Esophagus squamous epithelium (tissue), 5 donors: ENCODE data around the gene TERT. TPM values are rescaled to one million over a fixed set of nuclear protein-coding genes. Genes with fewer than 3 reads are reported as not detected.

Experiments used
- DNase-seq: peaks from one replicate; lab custom pipeline; 2025; lab: John Stamatoyannopoulos, UW
- H3K27ac ChIP-seq, 4 donors: fragments of 200-600 bp; sonication (generic); one replicate each; pipeline ENCODE4 v1.5.1; 2016 to 2019; ENCODE audit warnings: mild to moderate bottlenecking in 1 of 4
- H3K27me3 ChIP-seq, 4 donors: fragments of 200-600 bp; sonication (generic); 1 replicate in 3 of 4; 2 replicates in 1 of 4; pipeline versions ENCODE4 v1.5.1 to v1.6.0; 2017 to 2021; ENCODE audit warnings: antibody characterized with exemption in 1 of 4
- H3K36me3 ChIP-seq, 3 donors: fragments of 200-600 bp; sonication (generic); one replicate each; pipeline ENCODE4 v1.5.1; 2016 to 2019
- H3K4me1 ChIP-seq, 3 donors: fragments of 200-600 bp; sonication (generic); one replicate each; pipeline ENCODE4 v1.5.1; 2017 to 2019
- H3K4me3 ChIP-seq, 4 donors: fragments of 200-600 bp; sonication (generic); 1 replicate in 3 of 4; 2 replicates in 1 of 4; pipeline ENCODE4 v1.5.1; 2016 to 2019; ENCODE audit warnings: mild to moderate bottlenecking in 2 of 4, moderate library complexity in 1 of 4
- H3K9me3 ChIP-seq, 3 donors: fragments of 200-600 bp; sonication (generic); one replicate each; pipeline ENCODE4 v1.5.1; 2016 to 2019
- CTCF ChIP-seq, 6 experiments: fragments of 450-650 bp in 4 of 6; fragments of 200-600 bp in 2 of 6; sonication (generic) in 2 of 6; IDR thresholded peaks; one replicate each; pipeline ENCODE4 v1.5.1; 2016 to 2019; ENCODE audit warnings: antibody characterized with exemption in 6 of 6, mild to moderate bottlenecking in 4 of 6, moderate library complexity in 4 of 6
- POLR2A ChIP-seq, 4 donors: fragments of 450-650 bp; IDR thresholded peaks; one replicate each; pipeline ENCODE4 v1.6.1; 2017; ENCODE audit warnings: antibody characterized with exemption in 4 of 4, mild to moderate bottlenecking in 4 of 4, moderate library complexity in 3 of 4
- WGBS, 2 donors: methylation state at CpG; one replicate each; pipeline ENCODE4 v1.1.5; 2018; 5-methylcytosine and 5-hydroxymethylcytosine counted together
- intact Hi-C: fragments of 100-400 bp; cut with DNase I; formaldehyde crosslinking; loops from one replicate; pipeline ENCODE4 v1.15.0; 2022
- total RNA-seq, 4 donors: library from RNA; depleted of rRNA; stranded (reverse); fragments of >200 nt; gene quantifications; one replicate each; pipeline ENCODE4 v1.1.0, GENCODE V29; 2016
- donor health status: DM: yes; HTN: yes; CAD: no.

TERT gene
- total RNA-seq, 4 donors from 2014 or later = 0.19 to 9.5 (median 0.31) TPM; not detected in 1

- Histone ChIP-seq H3K4me1 (peaks cover 0 to 22% (median 14%) of the 10 kb centered on the region in 3 donors), H3K27ac (peak overlapping the region in 1 of 4 donors; percentile 34), H3K4me3 (no peak overlapping the region), H3K27me3 (peaks cover 0 to 5% (median 0%) of the 10 kb centered on the region in 4 donors), H3K9me3 (no peaks in the 10 kb centered on the region), H3K36me3 (peaks cover 41 to 79% (median 43%) of the 10 kb centered on the region in 3 donors)
- DNase-seq = no peak
- intact Hi-C loops = no loop called here
- TF ChIP-seq POLR2A (IDR thresholded peaks at IDR 0.05) (no peak), CTCF (IDR thresholded peaks at IDR 0.05) (peak in 2 of 6 experiments; percentile 7 to 8)
- 69 to 89% methylated on average over 9 to 12 of the region's 21 CpGs for WGBS, 2 donors
Observed at GRCh38 chr5:1319436-1320256, 24.8 kb upstream of the TERT start.

- H3K9me3 ChIP-seq = no peaks in the 10 kb centered on the region
- intact Hi-C loops = no loop called here
- no peak for DNase-seq
- peaks cover 0 to 31% (median 14%) of the 10 kb centered on the region in 3 donors for H3K4me1 ChIP-seq
- 96% methylated on average over 7 to 10 of the region's 29 CpGs for WGBS, 2 donors
- peaks cover 0 to 12% (median 0%) of the 10 kb centered on the region in 4 donors for H3K27me3 ChIP-seq
- no peak overlapping the region for H3K27ac ChIP-seq
- no peak overlapping the region for H3K4me3 ChIP-seq
- TF ChIP-seq POLR2A (IDR thresholded peaks at IDR 0.05) (no peak), CTCF (IDR thresholded peaks at IDR 0.05) (no peak)
- H3K36me3 ChIP-seq = peaks cover 32 to 70% (median 37%) of the 10 kb centered on the region in 3 donors
Observed at GRCh38 chr5:1318659-1319251, 23.9 kb upstream of the TERT start.

GRCh38 chr5:1317921-1318565 is 23.2 kb upstream of the TERT start:
- peaks cover 27 to 63% (median 30%) of the 10 kb centered on the region in 3 donors for H3K36me3 ChIP-seq
- H3K27ac ChIP-seq = no peak overlapping the region
- peaks cover 0 to 18% (median 0%) of the 10 kb centered on the region in 4 donors for H3K27me3 ChIP-seq
- no peak for DNase-seq
- TF ChIP-seq CTCF (IDR thresholded peaks at IDR 0.05) (no peak), POLR2A (IDR thresholded peaks at IDR 0.05) (no peak)
- no peak overlapping the region for H3K4me3 ChIP-seq
- intact Hi-C loops = no loop called here
- 88 to 95% methylated on average over 14 to 26 of the region's 26 CpGs for WGBS, 2 donors
- no peaks in the 10 kb centered on the region for H3K9me3 ChIP-seq
- peaks cover 0 to 38% (median 14%) of the 10 kb centered on the region in 3 donors for H3K4me1 ChIP-seq

- DNase-seq = no peak
- intact Hi-C loops = no loop called here
- no peak for TF ChIP-seq CTCF (IDR thresholded peaks at IDR 0.05)
- peaks cover 0 to 27% (median 0%) of the 10 kb centered on the region in 4 donors for H3K27me3 ChIP-seq
- H3K36me3 ChIP-seq = peaks cover 17 to 50% (median 23%) of the 10 kb centered on the region in 3 donors
- peaks cover 0 to 38% (median 14%) of the 10 kb centered on the region in 3 donors for H3K4me1 ChIP-seq
- H3K27ac ChIP-seq = peak overlapping the region in 3 of 4 donors; percentile 29 to 75 (median 75)
- no peaks in the 10 kb centered on the region for H3K9me3 ChIP-seq
- 21 to 28% methylated on average over 13 to 16 of the region's 17 CpGs for WGBS, 2 donors
- peak overlapping the region in 2 of 4 donors; percentile 5 to 55 for H3K4me3 ChIP-seq
Observed at GRCh38 chr5:1316588-1317340, 21.9 kb upstream of the TERT start.
